Measurements from ENCODE around the gene CIAO2B.

CIAO2B gene

GRCh38 chr16:66908116-66908515, 26.1 kb downstream of the CIAO2B start:
- Mint-ChIP-seq H3K36me3 (ENCODE audit: low read depth) (no peaks in the 10 kb centered on the region), H3K27ac (no peak overlapping the region), H3K27me3 (ENCODE audit: low read depth, poor library complexity) (peaks cover 8% of the 10 kb centered on the region), H3K9me3 (no peaks in the 10 kb centered on the region), H3K4me3 (no peak overlapping the region), H3K4me1 (peaks cover 25% of the 10 kb centered on the region)
- no peak for DNase-seq
- TF ChIP-seq CTCF (IDR thresholded peaks at IDR 0.05), result no peak

GRCh38 chr16:66906916-66907836, 27.0 kb downstream of the CIAO2B start:
- Mint-ChIP-seq H3K9me3 (no peaks in the 10 kb centered on the region), H3K36me3 (ENCODE audit: low read depth) (no peaks in the 10 kb centered on the region), H3K27me3 (ENCODE audit: low read depth, poor library complexity) (peaks cover 8% of the 10 kb centered on the region), H3K4me3 (no peak overlapping the region), H3K27ac (no peak overlapping the region), H3K4me1 (peaks cover 25% of the 10 kb centered on the region)
- DNase-seq, result no peak
- no peak for TF ChIP-seq CTCF (IDR thresholded peaks at IDR 0.05)

- Mint-ChIP-seq H3K4me3 (no peak overlapping the region), H3K36me3 (ENCODE audit: low read depth) (no peaks in the 10 kb centered on the region), H3K9me3 (no peaks in the 10 kb centered on the region), H3K27ac (peak overlapping the region; percentile 2), H3K4me1 (peaks cover 29% of the 10 kb centered on the region), H3K27me3 (ENCODE audit: low read depth, poor library complexity) (peaks cover 9% of the 10 kb centered on the region)
- no peak for DNase-seq
- no peak for TF ChIP-seq CTCF (IDR thresholded peaks at IDR 0.05)
These were observed 28.3 kb downstream of the CIAO2B start for GRCh38 chr16:66905633-66906539.

- Mint-ChIP-seq H3K27me3 (ENCODE audit: low read depth, poor library complexity) (peaks cover 12% of the 10 kb centered on the region), H3K27ac (no peak overlapping the region), H3K4me3 (no peak overlapping the region), H3K36me3 (ENCODE audit: low read depth) (no peaks in the 10 kb centered on the region), H3K4me1 (peaks cover 37% of the 10 kb centered on the region), H3K9me3 (no peaks in the 10 kb centered on the region)
- no peak for TF ChIP-seq CTCF (IDR thresholded peaks at IDR 0.05)
- no peak for DNase-seq
These were observed 29.2 kb downstream of the CIAO2B start for GRCh38 chr16:66904846-66905632.

GRCh38 chr16:66904428-66904845, 29.8 kb downstream of the CIAO2B start:
- Mint-ChIP-seq H3K27me3 (ENCODE audit: low read depth, poor library complexity) (peaks cover 12% of the 10 kb centered on the region), H3K27ac (peak overlapping the region; percentile 57), H3K9me3 (no peaks in the 10 kb centered on the region), H3K36me3 (ENCODE audit: low read depth) (no peaks in the 10 kb centered on the region), H3K4me3 (no peak overlapping the region), H3K4me1 (peaks cover 43% of the 10 kb centered on the region)
- no peak for TF ChIP-seq CTCF (IDR thresholded peaks at IDR 0.05)
- no peak for DNase-seq

All from nephron progenitor cell (in vitro differentiated cells).